Measurements from ENCODE around the gene ZYX. TPM values are rescaled to one million over a fixed set of nuclear protein-coding genes. Genes with fewer than 3 reads are reported as not detected.
"Not testable (repeated sequence)": the region's sequence is repeated elsewhere in the genome, so short reads cannot be mapped to it uniquely, and the experiment has no call there.

The ZYX gene
- total RNA-seq, 1 donor from 2014 or later, result 171 TPM

DNA sequence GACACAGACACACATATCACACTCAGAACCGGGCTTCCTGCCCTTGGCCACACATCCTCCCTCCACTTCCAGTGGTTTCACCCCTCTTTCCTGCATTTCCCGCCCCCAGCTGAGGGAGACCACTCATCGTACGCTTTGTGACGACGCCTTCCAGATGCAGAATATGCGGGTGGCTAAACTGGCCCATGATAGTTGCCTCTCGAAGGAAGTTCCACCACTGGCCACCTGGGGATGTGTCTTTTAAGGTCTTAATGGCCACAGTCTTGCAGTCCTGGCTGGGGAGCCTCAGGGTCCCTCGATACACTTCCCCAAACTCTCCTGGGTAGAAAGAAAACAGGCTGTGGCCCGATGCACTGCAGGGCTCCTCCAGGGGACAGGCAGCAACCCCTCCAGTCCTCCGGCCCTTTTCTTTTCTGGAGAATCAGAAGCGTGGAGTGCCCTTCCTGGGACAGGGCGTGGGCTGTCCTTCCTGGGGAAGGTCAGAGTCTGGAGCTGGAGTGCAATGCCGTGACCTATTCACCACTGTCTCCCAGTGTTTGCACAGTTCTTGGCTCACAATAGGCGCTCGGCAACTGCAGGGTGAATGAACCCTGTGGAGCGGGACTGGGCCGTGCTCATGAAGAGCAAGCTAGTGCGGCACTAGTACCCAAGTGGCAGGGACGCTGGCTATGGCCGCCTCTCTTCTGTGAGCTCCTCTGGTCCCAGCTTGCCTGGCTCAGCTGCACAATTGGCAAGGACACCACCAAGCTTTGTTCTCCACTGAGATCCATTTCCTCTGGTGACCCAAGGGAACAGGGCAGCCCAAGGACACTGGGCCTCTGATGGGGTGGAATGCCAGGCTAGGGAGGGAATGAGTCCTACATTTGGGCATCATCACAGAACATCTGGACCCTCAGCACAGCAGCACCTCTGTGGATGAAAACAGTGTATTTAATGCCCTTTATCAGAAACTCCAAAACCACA, 14.3 kb downstream of the ZYX start:
- intact Hi-C loops (cut with micrococcal nuclease), result no loop called here

DNA sequence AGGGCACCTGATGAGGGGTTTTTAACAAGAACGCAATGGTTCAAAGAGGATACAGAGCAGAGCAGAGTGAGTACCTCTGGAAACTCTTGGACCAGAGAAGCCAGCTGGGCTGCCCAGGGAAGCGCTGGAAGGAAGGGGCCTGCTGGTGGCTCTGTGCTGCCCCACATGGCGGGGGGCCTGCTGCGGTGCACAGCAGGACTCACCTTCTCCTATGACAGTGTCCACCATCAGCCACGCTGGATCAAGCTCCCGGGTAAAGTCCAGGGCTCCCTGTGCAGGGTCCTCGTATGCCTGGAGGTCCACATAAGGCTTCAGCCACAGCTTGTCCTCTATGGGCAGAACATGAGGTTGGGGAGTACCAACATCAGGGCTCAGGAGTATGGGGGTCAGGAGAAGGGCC, 15.0 kb downstream of the ZYX start:
- intact Hi-C loops (cut with micrococcal nuclease), result no loop called here

DNA sequence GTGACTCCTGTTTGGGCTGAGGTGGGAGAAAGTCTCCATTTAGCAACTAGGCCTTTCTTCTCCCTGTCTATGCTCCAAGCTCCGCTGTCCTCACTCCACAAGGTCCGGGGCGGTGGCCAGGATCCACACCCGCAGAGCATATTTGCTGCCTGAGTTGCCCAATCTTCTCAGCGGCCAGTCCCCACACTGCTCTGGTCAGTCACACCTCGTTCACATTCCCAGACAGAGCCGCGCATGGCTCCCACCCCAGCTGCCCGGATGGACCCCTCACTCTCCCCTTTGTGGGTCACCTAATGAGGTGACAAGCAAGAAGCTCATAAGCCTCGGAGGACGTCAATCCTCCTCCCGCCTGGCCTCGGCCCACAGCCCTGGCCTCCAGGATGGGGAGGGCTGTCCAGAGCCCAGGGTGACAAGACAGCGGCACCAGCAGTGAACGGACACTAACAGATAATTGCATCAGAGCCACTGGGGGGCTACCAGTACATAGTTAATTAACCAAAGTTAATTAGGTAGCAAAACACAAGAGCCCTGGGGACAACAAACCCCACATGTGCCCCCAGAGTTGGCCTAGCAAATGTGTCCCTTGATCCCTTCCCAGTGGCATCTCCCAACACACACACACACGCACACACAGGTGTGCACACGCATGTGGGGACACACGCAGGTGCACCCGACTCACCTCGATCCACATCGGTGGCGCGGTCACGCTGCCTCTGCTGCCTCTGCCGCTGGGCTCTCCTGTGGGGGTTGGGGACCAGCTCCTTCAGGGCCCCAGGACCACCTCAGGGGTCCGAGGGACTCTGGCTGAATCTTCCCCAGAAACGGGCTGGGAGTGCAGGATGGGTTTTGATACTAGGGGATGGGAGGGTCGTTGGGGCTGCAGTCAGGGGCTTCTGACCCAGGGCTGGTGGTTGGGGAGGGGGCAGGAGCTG, 15.7 kb downstream of the ZYX start:
- intact Hi-C loops (cut with micrococcal nuclease), result no loop called here

DNA sequence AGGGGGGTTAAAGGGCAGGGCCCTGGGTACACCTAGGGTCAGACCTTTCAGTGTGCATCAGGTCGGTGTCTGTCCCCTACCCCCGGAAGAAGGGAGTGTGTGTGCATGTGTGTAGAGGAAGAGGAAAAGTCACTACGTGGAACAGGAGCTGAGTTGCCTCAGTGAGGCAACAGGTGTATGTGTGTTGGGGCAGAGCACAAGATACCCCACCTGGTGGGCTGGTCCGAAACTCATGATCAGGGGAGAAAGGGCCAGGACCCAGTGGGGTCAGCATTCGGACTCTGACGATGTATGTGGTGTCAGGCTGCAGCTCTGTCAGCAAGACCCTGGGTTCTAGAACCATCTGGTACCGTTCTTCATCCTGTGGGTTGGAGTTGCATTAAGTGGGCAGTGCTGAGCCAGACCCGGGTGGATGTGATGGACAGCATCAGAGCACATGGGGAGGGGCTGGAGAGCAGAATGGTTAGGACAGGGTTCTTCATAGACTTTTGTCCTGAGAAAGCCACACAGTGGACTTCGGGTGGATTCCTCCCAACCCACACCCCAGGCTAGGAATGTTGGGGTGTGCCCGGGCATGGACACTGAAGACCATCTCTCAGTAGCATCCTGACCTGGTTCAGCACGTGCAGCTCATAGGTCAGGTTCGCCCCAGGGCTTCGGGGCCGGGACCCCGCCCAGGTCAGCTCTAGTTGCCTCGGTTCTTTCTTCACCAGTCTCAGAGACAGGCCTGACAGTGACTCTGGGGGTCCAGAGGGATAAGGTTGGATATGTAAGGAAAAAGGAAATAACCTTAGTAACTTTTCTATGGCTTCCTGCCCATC, 16.8 kb downstream of the ZYX start:
- intact Hi-C loops (cut with micrococcal nuclease), result no loop called here

DNA sequence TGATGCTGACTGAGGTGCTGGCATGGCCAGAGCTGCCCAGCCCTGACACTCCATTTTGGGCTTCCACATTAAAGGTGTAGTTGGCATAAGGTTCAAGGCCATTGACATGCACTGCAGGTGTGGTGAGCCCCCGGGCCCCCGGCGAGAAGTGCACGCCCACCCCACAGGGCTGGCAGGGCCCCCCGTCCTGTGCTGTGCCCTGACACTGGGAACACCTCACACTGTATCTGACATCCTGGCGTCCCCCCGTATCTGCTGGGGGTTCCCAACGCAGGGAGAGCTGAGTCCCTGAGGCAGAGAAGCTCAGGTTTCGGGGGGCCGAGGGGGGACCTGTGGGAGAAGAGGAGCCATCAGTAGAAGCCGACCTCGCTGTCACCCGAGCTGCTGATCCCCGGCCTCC, 17.5 kb downstream of the ZYX start:
- intact Hi-C loops (cut with micrococcal nuclease), result no loop called here

DNA sequence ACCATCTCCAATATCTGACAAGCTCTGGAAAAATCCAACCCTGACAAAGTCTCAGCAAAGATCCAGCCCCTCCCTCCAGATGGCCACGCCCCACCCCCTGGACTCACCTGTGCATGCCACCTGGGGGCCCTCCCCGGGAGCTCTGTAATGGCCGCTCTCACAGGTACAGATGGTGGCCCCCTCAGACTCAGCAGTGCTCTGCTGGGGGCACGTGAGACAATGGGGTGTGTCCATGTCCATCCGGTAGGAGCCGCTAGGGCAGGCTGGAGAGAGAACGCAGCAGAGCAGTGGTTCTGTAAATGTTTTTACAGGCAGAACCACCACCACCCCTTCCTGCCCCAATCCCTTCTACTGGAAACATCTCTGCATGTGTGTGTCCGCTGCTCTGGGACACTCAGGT, 18.0 kb downstream of the ZYX start:
- intact Hi-C loops (cut with micrococcal nuclease), result no loop called here

DNA sequence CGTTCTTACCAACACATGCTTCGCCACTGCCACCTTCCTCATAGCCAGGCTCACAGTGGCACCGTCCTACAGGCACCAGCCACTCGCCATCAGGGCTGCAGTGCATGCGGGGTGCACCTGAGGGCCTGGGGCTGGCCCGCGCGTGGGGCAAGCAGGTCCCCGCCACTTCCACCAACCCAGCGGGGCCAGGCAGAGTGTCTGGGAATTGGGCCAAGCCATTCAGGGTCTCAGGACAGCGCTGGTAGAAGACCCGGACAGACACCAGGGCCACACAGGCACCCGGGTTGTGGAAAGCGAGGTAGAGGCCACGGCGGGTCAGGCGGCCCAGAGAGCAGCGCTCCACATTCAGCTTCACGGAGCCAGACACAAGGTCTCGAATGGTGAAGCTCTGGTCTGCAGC, 18.5 kb downstream of the ZYX start:
- intact Hi-C loops (cut with micrococcal nuclease), result no loop called here

DNA sequence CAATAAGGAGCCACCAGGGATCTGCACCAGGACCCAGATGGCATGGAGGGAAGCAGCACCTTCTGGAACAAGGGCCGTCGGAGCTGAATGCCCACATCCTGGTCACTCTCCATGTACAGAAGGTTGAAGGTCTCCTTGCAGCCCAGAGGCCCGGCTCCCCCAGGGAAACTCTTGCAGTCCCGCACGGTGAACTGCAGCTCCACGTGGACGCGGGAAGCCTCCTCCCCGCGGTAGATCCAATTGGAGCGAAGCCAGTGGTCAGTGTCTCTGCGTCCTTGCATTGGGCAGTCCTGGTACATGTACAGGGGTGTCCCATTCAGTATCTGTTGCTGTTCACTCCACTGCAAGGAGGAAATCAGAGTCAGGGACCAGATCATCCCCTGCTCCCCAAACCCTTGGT, 20.1 kb downstream of the ZYX start:
- intact Hi-C loops (cut with micrococcal nuclease), result no loop called here

DNA sequence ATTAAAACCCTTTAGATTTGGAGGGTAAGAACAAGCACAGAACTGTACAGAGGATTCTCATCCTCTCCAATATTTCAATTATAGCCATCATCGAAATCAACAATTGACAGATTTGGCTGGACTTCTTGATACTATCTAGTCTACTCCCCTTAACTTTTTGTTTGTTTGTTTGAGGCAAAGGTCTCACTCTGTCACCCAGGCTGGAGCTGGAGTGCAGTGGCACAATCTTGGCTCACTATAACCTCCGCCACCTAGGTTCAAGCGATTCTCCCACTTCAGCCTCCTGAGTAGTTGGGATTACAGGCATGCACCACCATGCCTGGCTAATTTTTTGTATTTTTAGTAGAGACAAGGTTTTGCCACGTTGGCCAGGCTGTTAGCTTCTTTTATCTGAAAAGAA, 21.1 kb downstream of the ZYX start:
- intact Hi-C loops (cut with micrococcal nuclease), result not testable (repeated sequence)

DNA sequence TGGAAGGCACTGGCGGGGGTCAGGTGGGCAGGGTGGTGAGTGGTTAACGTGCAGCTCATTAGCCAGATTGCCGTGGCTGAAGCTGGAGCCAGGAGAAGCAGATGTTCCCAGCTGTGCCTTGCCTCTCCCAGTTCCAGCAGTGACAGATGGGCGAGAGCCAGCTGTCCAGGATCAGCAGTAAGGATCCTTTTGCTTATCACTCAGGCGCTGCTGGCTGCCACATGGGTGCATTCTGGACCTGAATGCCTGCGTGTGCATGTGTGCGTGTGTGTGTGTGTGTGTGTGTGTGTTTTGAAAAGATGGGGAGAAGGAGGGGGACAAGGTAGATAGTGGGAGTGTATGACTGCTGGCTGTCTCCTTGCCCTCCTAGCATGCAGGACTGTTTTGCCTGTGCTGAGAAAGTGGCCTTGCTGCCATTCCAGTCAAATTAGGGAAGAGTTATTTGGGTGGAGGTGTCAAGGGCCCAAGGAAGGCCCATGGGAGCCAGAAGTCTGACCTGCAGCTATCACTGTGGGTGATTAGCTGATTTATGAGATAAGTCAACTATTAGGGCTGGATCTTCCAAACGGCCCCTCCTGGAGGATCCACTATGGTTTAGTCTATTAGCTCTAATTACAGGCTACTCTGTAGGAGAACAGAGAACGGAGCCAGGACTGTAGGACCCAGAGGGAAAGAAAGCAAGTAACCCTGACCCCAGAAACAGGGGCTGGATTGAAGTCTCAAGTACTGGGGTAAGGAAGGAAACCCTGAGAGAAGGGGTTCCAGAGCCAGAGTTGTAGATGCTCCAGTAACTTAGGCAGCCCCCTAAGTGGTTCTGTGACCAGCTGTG, 24.2 kb downstream of the ZYX start:
- intact Hi-C loops (cut with micrococcal nuclease), result no loop called here

DNA sequence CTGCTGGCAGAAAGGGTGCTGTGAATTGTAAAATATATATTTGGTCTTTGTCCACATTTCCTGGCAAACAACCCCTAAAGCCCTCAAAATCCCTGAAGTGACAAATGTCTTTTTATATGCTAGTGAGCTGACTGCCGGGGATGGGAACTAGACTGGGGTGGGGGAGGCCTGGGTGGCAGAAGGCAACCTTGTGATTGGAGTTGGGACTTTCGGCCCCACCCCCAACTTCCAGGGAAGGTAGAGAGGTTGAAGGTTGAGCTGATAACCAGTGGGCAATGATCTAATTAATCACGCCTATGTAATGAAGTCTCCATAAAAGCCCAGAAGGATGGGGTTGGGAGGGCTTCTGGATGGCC, 24.8 kb downstream of the ZYX start:
- intact Hi-C loops (cut with micrococcal nuclease), result no loop called here

DNA sequence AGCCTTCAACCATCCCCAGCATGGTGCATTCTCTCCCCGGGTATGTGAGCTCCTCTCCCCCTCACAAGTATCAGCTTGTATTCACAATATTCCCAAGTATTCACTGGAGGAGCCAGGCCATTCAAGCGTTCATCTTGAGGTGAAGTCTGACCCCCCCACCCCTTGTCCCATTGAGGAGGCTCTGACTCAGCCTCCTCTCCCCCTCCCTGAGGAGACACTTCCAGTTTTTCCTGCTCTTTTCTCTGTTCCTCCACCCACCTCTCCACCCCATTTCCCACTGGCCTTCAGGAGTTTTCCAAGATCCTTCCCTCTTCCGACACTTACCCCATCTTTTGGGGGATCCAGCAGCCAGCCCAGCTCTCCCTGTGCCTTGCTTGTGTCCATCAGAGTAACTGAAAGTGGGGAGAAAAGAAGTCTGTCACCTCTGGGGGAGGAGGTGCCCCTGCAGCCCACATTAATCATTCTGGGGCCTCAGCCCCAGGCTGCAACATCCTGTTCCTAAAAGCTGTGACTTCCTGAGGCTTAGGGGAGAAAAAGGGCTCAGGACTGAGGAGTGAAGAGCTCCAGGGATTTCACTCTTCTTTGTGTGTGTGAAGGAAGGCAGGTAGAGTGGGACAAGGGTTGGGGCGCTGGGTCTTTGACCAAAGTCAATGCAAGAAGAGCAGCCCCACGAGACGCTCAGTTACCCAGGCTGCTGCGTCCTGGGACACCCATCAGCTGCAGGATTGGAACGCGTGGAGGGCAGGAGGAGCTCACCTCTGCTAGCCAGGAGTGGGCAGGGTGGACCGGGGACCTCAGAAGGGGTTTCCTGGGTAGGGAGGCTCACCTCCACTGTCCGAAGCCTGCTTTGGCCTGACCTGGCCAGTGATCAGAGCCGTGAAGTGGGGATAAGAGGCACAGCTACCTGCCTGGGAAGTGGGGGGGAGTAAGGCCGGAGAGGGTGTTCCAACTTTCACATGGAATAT, 26.4 kb downstream of the ZYX start:
- intact Hi-C loops (cut with micrococcal nuclease), result loop anchor here (2.0 kb wide), 2 partner anchors 27 to 167 kb away; partner anchors contain the start of gene ZYX

DNA sequence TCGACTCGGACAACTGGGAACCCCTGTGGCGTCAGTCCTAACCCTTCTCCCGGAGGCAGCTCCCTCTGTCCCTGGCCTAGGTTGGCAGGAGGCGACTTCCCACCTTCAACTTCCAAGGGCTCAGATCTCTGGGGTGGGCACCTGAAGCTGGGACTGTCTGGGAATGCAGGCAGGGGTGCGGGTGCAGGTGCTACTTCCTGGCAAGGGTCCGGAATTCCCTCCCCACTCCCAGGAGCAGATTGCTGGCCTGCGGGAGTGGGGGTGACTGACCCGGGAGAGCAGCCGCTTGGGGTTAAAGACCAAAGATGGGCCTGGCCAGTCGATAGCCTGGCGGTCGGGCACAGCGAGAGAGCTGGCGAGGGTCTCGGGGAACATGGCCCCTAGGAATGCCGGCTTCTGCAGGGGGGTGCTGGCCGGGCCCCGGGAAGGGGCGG, 27.1 kb downstream of the ZYX start:
- intact Hi-C loops (cut with micrococcal nuclease), result loop anchor here (2.0 kb wide), 2 partner anchors 27 to 167 kb away; partner anchors contain the start of gene ZYX

DNA sequence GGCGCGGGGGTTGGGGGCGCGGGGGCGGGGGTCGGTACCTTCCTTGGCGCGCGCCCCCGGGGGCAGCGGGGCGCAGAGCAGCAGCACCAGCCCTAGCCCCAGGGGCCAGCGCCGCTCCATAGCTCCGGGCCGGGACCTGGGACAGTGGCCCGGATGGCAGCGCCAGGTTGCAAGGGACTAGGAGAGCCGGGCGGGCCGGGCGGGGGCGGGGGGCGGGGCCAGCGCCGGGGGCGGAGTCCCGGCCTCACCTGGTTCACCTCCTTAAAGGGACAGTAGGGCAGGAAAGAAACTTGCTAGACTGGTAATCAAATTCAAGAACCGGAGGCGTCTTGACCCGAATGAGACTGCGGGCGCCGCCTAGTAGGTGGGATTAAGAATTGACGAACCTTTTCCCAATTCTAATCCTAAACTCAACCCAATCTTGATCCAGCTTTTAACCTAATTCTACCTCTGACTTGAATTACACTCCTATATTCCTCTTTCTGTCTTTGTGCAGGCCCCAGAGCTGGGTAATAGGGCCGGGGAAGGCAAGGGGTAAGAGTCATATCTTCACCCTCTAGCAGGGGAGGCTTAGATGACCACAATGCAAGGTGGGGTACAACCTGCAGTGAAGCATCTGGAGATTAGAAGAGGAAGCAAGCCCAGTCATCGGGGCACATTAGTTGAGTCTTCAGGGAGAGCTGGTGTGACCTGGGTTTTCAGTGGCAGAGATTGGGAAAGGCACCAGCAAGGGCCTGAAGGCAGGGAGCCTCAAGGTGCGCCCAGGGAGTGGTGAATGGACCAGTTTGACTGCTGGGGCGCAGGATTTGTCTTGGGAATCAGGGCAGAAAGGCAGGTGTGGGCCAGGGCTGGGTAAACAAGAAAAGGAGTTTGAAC, 27.8 kb downstream of the ZYX start, which contains the start of gene EPHA1:
TSS of gene EPHA1 (minus strand) at position 171 of the 876 bp plus-strand sequence. CDS start at position 120, 51 bp downstream.
- intact Hi-C loops (cut with micrococcal nuclease), result loop anchor here (2.0 kb wide), 2 partner anchors 28 to 168 kb away; partner anchors contain the start of gene ZYX

DNA sequence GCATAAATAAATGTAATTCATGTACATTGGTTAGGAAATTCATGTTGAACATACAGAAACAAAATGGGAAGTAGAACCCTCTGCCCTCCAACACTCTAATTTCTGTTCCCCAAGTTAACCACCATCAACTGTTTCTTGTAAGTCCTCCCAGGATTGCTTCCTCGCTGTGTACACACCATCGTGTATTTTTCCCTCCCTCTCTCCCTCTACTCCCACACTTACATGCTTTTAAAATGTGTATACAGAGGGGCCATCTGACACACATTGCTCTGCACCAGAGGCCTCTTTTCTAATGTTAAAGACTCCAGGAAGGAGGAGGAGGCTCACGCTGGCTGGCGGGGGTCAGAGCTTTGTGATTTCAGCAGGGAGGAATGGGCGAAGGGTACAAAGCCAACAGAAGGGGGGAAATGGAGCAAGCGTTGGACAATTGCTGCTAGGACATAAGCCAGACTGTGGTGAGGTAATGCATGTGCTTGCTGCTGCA, 29.4 kb downstream of the ZYX start:
- intact Hi-C loops (cut with micrococcal nuclease), result loop anchor here (10.0 kb wide), 1 partner anchor 46 kb away; the partner anchor contains the start of gene FAM131B

DNA sequence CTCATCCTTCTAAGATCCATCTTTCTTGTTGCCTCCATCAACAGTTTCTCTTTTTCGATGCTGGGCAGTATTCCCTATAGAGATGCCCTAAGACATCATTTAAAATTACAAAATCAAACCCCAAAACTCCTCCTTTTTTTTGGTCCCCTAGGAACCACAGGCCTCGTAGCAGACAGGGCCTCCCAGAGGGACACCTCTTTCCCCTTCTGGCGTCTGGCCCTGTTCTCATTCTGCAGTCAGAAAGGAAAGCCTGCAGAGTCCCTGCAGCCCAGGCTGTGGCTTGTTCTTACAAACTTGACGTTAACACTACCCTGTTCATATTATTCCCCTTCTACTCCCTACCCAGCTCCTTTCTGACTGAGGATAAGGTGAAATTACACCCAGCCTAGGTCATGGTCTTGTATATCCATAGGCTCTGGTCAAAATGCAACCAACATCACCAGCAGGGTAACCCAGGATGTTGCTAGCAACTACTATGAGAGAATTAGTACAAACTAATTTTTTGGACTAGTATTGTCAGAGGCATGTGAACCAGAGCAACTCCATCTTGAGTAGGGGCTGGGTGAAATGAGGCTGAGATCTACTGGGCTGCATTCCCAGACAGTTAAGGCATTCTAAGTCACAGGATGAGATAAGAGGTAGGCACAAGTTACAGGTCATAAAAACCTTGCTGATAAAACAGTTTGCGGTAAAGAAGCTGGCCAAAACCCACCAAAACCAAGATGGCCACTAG, 31.0 kb downstream of the ZYX start:
- intact Hi-C loops (cut with micrococcal nuclease), result loop anchor here (10.0 kb wide), 1 partner anchor 47 kb away; the partner anchor contains the start of gene FAM131B

DNA sequence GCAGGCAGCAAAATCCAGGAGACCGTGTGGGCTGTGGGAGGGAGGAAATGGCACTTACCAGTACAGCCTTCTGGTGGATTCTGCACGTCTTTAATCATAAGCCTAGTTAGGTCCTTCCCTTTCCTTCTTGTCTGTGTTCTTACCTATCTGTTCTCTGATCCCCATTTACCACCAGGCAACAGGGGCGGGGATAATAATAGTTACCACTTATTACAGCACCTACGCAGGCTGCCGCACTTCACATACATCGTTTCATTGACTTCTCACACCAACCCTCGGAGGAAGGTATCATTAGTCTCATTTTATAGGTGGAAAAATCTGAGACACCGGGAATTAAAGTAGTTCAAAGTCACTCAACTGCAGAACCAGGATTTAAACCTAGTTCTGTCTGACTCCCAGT, 32.0 kb downstream of the ZYX start:
- intact Hi-C loops (cut with micrococcal nuclease), result loop anchor here (10.0 kb wide), 1 partner anchor 48 kb away; the partner anchor contains the start of gene FAM131B
